Heart right ventricle (tissue), 16 donors: Measurements from ENCODE around the gene PAPPA. TPM values are rescaled to one million over a fixed set of nuclear protein-coding genes. Genes with fewer than 3 reads are reported as not detected.
A peak's percentile ranks its signal among the peaks of the same experiment; 100 is the strongest.

ENCODE experiments used
- ATAC-seq, 8 donors: fragments of 200-7000 bp; cut with Tn5 transposase; one replicate each; pipeline ENCODE4 v1.9.1; 2020; ENCODE audit warnings: mild to moderate bottlenecking in 8 of 8, moderate library complexity in 8 of 8, moderate number of reproducible peaks in 1 of 8
- DNase-seq, 2 donors: peaks; one replicate each; pipeline ENCODE4 v3.0.0-alpha.2; 2020
- H3K27ac ChIP-seq, 10 donors: fragments of 200-600 bp; sonication (generic) in 2 of 10; one replicate each; pipeline versions ENCODE4 v1.5.0 to v1.8.0; 2020 to 2022; ENCODE audit warnings: mild to moderate bottlenecking in 3 of 10
- H3K27me3 ChIP-seq, 7 donors: fragments of 200-600 bp; one replicate each; pipeline ENCODE4 v1.8.0; 2021 to 2022; ENCODE audit warnings: mild to moderate bottlenecking in 2 of 7
- H3K36me3 ChIP-seq, 9 donors: fragments of 200-600 bp; sonication (generic) in 1 of 9; one replicate each; pipeline versions ENCODE4 v1.5.0 to v1.8.0; 2020 to 2022; ENCODE audit warnings: mild to moderate bottlenecking in 2 of 9
- H3K4me1 ChIP-seq, 9 donors: fragments of 200-600 bp; sonication (generic) in 1 of 9; one replicate each; pipeline versions ENCODE4 v1.5.0 to v1.8.0; 2020 to 2022; ENCODE audit warnings: mild to moderate bottlenecking in 4 of 9
- H3K4me3 ChIP-seq, 10 donors: fragments of 200-600 bp; sonication (generic) in 2 of 10; one replicate each; pipeline versions ENCODE4 v1.5.0 to v1.8.0; 2020 to 2022; ENCODE audit warnings: mild to moderate bottlenecking in 7 of 10, moderate library complexity in 2 of 10
- H3K9me3 ChIP-seq, 11 donors: fragments of 200-600 bp in 10 of 11; sonication (generic) in 2 of 11; one replicate each; pipeline versions ENCODE4 v1.5.0 to v1.8.0; 2013 to 2022; ENCODE audit warnings: mild to moderate bottlenecking in 2 of 11, control low read depth in 1 of 11, moderate library complexity in 1 of 11
- WGBS, 2 donors: extraction: QIAGEN DNeasy Blood & Tissue Kit; methylation state at CpG; one replicate each; pipeline ENCODE4 v1.1.7; 2013; ENCODE audit warnings: inconsistent platforms in 1 of 2; 5-methylcytosine and 5-hydroxymethylcytosine counted together
- intact Hi-C, 10 donors: fragments of 100-400 bp; cut with DNase I; formaldehyde crosslinking; loops; one replicate each; pipeline versions ENCODE4 v1.11.1 to v1.14.2; 2022
- polyA plus RNA-seq, 2 donors: library from polyadenylated mRNA; stranded (reverse); fragments of 200-250 nt; gene quantifications; one replicate each; pipeline ENCODE4 v1.2.3, GENCODE V29; 2013
- total RNA-seq, 10 donors: library from RNA; stranded (reverse); fragmentation: NEBNext Ultra II Directional in 3 of 10; extraction: Animal tissue kit (Norgen Biotek cat#: 25700) in 3 of 10; gene quantifications; one replicate each; pipeline versions ENCODE4 v1.2.1 to v1.2.4, GENCODE V29; 2021 to 2023
- TF ChIP-seq, protein P1 (sequence below), 9 donors: fragments of 200-600 bp; sonication (generic) in 2 of 9; IDR thresholded peaks; one replicate each; pipeline versions ENCODE4 v1.5.0 to v1.8.0; 2021 to 2022; ENCODE audit warnings: antibody characterized with exemption in 9 of 9, mild to moderate bottlenecking in 5 of 9, moderate library complexity in 1 of 9
- donor health status: Arrhythmogenic right ventricular cardiomyopathy.
- donor health status: ischemic (EF 13 %, LVEDD 7.1; RV severe dilation, severe dysfunction).
- donor health status: healthy with polysubstance abuse.
- donor health status: DM: no; HTN: yes; CAD: no.
- donor health status: DM: no; HTN: no; CAD: no.
- donor health status: ischemic (EF 25% LVEDD 6.9; RV normal size, moderate dysfunction).
- donor health status: ischemic (EF 25% LVEDD 5.7; RV mildly dilated, moderate dysfunction).
- donor health status: healthy.
- donor health status: DM: yes; HTN: yes; CAD: no.
- donor health status: Ischemic cardiomyopathy.
- donor health status: ischemic (EF 35%, LVEDD 5.7; RV mildly dilated, moderate dysfunction).
- donor health status: nonischemic (EF 11% LVEDD 7.7; RV severe dilation, severe dysfunction).
- donor health status: DM: yes; HTN: yes; CAD: no.
- donor health status: PGD.
- donor health status: ischemic (EF 29% LVEDD 5.4; RV normal size, mild dysfunction).
- donor health status: nonischemic (EF 23%, LVEDD 6.1; RV moderate dilation, normal function).

The PAPPA gene
- total and polyA plus RNA-seq, 12 donors = 0.15 to 3.4 (median 1.2) TPM

DNA sequence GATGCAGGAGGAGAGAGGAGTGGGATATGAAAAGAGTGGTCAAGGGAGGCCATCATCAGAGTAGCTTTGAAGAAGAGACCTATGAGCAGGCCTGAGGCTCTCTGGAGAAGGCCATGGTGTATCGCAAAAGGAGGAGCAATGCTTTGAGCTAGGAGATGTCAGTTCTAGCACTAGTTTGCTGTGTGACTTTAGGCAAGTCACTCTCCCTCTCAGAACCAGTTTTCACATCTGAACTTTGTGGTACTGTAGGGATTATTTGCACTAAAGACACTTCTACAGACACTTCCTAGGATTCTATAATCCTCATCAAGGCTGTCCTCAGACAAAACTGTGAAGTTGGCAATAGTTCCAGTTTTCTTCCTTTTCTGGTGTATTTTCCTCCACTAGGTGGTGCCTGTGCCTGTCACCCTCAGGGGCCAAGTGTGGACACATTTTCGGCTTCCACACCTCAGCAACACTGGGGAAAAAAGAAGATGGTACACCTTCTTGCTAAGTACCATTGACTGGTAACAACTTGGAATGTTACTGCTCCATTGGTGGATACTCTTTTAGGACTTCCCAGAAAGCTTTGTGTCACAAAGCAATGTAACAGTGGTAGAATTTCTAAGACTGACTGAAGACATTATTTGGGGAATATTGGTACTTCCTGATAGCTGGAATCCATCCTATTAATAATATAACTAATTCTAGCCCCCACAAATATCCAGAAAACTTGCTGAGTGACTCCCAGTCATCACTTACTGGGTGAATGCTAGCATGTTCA lies 9.9 kb downstream of the PAPPA start:
- peaks cover 0 to 4% (median 0%) of the 10 kb centered on the region in 7 donors for H3K27me3 ChIP-seq
- H3K36me3 ChIP-seq = no peaks in the 10 kb centered on the region
- H3K4me1 ChIP-seq = peaks cover 0 to 8% (median 0%) of the 10 kb centered on the region in 9 donors
- WGBS, 2 donors = 78% methylated on average over 2 of the region's 2 CpGs
- no peaks in the 10 kb centered on the region for H3K9me3 ChIP-seq
- DNase-seq (no peak), ATAC-seq (peak in 4 of 8 donors; percentile 7 to 41 (median 24))
- H3K4me3 ChIP-seq = no peak overlapping the region
- TF ChIP-seq, protein P1, sequence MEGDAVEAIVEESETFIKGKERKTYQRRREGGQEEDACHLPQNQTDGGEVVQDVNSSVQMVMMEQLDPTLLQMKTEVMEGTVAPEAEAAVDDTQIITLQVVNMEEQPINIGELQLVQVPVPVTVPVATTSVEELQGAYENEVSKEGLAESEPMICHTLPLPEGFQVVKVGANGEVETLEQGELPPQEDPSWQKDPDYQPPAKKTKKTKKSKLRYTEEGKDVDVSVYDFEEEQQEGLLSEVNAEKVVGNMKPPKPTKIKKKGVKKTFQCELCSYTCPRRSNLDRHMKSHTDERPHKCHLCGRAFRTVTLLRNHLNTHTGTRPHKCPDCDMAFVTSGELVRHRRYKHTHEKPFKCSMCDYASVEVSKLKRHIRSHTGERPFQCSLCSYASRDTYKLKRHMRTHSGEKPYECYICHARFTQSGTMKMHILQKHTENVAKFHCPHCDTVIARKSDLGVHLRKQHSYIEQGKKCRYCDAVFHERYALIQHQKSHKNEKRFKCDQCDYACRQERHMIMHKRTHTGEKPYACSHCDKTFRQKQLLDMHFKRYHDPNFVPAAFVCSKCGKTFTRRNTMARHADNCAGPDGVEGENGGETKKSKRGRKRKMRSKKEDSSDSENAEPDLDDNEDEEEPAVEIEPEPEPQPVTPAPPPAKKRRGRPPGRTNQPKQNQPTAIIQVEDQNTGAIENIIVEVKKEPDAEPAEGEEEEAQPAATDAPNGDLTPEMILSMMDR (IDR thresholded peaks at IDR 0.05) = peak in 7 of 9 donors; percentile 37 to 53 (median 48)
- intact Hi-C loops = loop anchor here in 3 of 10 donors (5.0 to 10.0 kb wide), 4 partner anchors 201 to 484 kb away; no protein-coding TSS in a partner anchor
- H3K27ac ChIP-seq = no peak overlapping the region

DNA sequence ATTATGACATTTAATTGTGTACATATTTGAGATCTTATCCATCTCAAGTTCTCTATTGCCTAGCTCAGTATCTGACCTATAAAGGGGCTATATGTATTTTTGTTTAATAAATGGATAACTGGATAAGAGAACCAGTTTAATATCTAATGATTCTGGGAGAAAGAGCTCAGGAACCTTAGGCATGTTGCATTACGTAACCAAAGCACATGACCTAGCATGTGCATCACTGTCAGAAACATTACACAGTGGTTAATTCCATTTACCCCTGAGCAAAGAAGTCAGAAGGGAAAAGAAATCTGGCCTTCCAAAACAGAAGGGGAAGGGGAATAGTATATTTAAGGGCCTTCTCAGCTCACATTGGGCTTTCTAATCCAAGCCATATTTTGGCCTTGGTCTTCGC lies 12.3 kb downstream of the PAPPA start:
- ATAC-seq = no peak
- intact Hi-C loops = loop anchor here in 2 of 10 donors (10.0 kb wide), 2 partner anchors 199 to 329 kb away; no protein-coding TSS in a partner anchor
- no peak for DNase-seq
- WGBS, 2 donors = 78 to 86% methylated on average over 2 of the region's 2 CpGs
- Histone ChIP-seq H3K36me3 (no peaks in the 10 kb centered on the region), H3K4me3 (no peak overlapping the region), H3K4me1 (peaks cover 0 to 8% (median 0%) of the 10 kb centered on the region in 9 donors), H3K27ac (no peak overlapping the region), H3K27me3 (no peaks in the 10 kb centered on the region), H3K9me3 (no peaks in the 10 kb centered on the region)
- TF ChIP-seq, protein P1 (IDR thresholded peaks at IDR 0.05) = no peak

- no peaks in the 10 kb centered on the region for H3K9me3 ChIP-seq
- H3K4me1 ChIP-seq = peaks cover 0 to 8% (median 0%) of the 10 kb centered on the region in 9 donors
- 87 to 95% methylated on average over 1 of the region's 1 CpG for WGBS, 2 donors
- H3K4me3 ChIP-seq = no peak overlapping the region
- intact Hi-C loops = loop anchor here in 2 of 10 donors (10.0 kb wide), 2 partner anchors 198 to 328 kb away; no protein-coding TSS in a partner anchor
- ATAC-seq = no peak
- H3K27me3 ChIP-seq = no peaks in the 10 kb centered on the region
- no peak overlapping the region for H3K27ac ChIP-seq
- TF ChIP-seq, protein P1 (IDR thresholded peaks at IDR 0.05) = peak in 4 of 9 donors; percentile 7 to 21 (median 14)
- no peak for DNase-seq
- no peaks in the 10 kb centered on the region for H3K36me3 ChIP-seq
Measured at GRCh38 chr9:116166713-116167112, 13.1 kb downstream of the PAPPA start.

DNA sequence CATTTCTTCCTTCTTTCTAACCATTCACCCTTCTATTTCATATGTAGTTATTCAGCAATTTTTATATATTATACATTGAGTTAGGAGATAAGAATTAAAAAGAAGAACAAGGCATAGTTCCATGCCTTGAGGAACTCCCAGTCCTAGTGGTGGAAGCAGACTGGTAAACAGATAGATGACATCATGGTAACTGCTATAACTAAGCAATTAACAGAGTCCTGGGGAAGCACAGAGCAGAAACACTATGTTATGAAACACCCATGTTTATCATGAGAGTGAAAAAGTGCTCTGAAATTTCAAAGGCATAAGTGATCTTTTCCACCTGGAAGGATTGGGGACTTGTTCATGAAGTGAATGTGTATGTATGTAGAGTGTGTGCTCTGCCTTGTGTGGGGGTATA lies 14.6 kb downstream of the PAPPA start:
- no peaks in the 10 kb centered on the region for H3K9me3 ChIP-seq
- TF ChIP-seq, protein P1 (IDR thresholded peaks at IDR 0.05) = no peak
- intact Hi-C loops = loop anchor here in 2 of 10 donors (10.0 kb wide), 2 partner anchors 197 to 327 kb away; no protein-coding TSS in a partner anchor

More for the DNA sequence above, 14.6 kb downstream of the PAPPA start:
- Histone ChIP-seq H3K4me3 (no peak overlapping the region), H3K27me3 (no peaks in the 10 kb centered on the region), H3K4me1 (peaks cover 0 to 8% (median 0%) of the 10 kb centered on the region in 9 donors), H3K36me3 (no peaks in the 10 kb centered on the region), H3K27ac (no peak overlapping the region)
- ATAC-seq (no peak), DNase-seq (no peak)
